Activated CD4-positive, alpha-beta T cell treated with anti-CD3 and anti-CD28 coated beads for 1 hour (primary cell): Measurements from ENCODE around the gene USP49.
A peak's percentile ranks its signal among the peaks of the same experiment; 100 is the strongest.
"Not testable (repeated sequence)": the region's sequence is repeated elsewhere in the genome, so short reads cannot be mapped to it uniquely, and the experiment has no call there.

Experiments
- DNase-seq: peaks from one replicate; pipeline ENCODE4 v3.0.0-alpha.2; 2020

The USP49 gene

GRCh38 chr6:41895300-41896233 is at the start of gene USP49:
Gene USP49, minus strand, starts transcription at chr6:41895375. Its CDS starts 88,392 bp downstream, at chr6:41806983.
- peak; percentile 81 for DNase-seq

GRCh38 chr6:41943456-41943855 is 48.3 kb upstream of the USP49 start:
- DNase-seq, result no peak

- not testable (repeated sequence) for DNase-seq
Observed at GRCh38 chr6:41942882-41943281, 47.7 kb upstream of the USP49 start.

- DNase-seq, result no peak
Observed at GRCh38 chr6:41942067-41942851, 47.1 kb upstream of the USP49 start.

GRCh38 chr6:41941280-41942066 is 46.3 kb upstream of the USP49 start, which contains the start of gene CCND3:
Gene CCND3, minus strand, starts transcription at chr6:41941808. Its CDS starts 159 bp downstream, at chr6:41941649.
- DNase-seq, result peak; percentile 71

GRCh38 chr6:41940759-41941279 is 45.6 kb upstream of the USP49 start:
- DNase-seq, result no peak

- no peak for DNase-seq
Observed at GRCh38 chr6:41939848-41940758, 44.9 kb upstream of the USP49 start.

- no peak for DNase-seq
Observed at GRCh38 chr6:41939176-41939847, 44.1 kb upstream of the USP49 start.

- DNase-seq, result no peak
Observed at GRCh38 chr6:41938590-41939175, 43.5 kb upstream of the USP49 start.

GRCh38 chr6:41937861-41938574 is 42.8 kb upstream of the USP49 start:
- no peak for DNase-seq

- DNase-seq, result no peak
Observed at GRCh38 chr6:41937472-41937860, 42.3 kb upstream of the USP49 start.

GRCh38 chr6:41936073-41936837 is 41.1 kb upstream of the USP49 start:
- DNase-seq, result peak; percentile 38

GRCh38 chr6:41935685-41936072 is 40.5 kb upstream of the USP49 start:
- no peak for DNase-seq

- no peak for DNase-seq
Observed at GRCh38 chr6:41935193-41935574, 40.0 kb upstream of the USP49 start.

GRCh38 chr6:41934278-41935192 is 39.4 kb upstream of the USP49 start:
- DNase-seq, result no peak

GRCh38 chr6:41932378-41932777 is 37.2 kb upstream of the USP49 start:
- no peak for DNase-seq

GRCh38 chr6:41931792-41932191 is 36.6 kb upstream of the USP49 start:
- no peak for DNase-seq

GRCh38 chr6:41929924-41930323 is 34.7 kb upstream of the USP49 start:
- no peak for DNase-seq
